IMR-90 (cell line): Measurements from ENCODE around the gene ACTN2. TPM values are rescaled to one million over a fixed set of nuclear protein-coding genes. Genes with fewer than 3 reads are reported as not detected.

Experiments used
- ATAC-seq: fragments of 200-7000 bp; cut with Tn5 transposase; 2 replicates; pipeline ENCODE4 v1.9.1; 2020; ENCODE audit warnings: low read depth, mild to moderate bottlenecking, moderate library complexity
- BruUV-seq: library from RNA; stranded (reverse); fragments of 400-500 nt; replicated peaks from 2 replicates; lab custom pipeline; 2021; lab: Mats Ljungman, UMichigan
- CTCF ChIA-PET: fragments of 300-600 bp; formaldehyde crosslinking; extraction: SDS; loops from one replicate; lab custom pipeline; 2021; ENCODE audit warnings: antibody characterized with exemption; lab: Yijun Ruan, JAX
- POLR2A ChIA-PET: fragments of 300-600 bp; sonication (Branson Sonifier 250); formaldehyde crosslinking; loops from one replicate; lab custom pipeline; 2022; ENCODE audit warnings: antibody characterized with exemption; ENCODE audit not compliant: unreplicated experiment; lab: Charles Lee
- DNase-seq: peaks from one replicate; pipeline ENCODE4 v3.0.0; 2013
- H2AFZ ChIP-seq: replicated peaks from 2 replicates; pipeline ENCODE3; 2013; ENCODE audit warnings: low read length, mild to moderate bottlenecking; ENCODE audit not compliant: poor library complexity
- H2AK5ac ChIP-seq: 2 replicates; pipeline ENCODE4 v1.6.1; 2013; ENCODE audit warnings: low read depth, low read length, inconsistent platforms
- H2AK9ac ChIP-seq: replicated peaks from 2 replicates; pipeline ENCODE3; 2013; ENCODE audit warnings: mild to moderate bottlenecking, low read depth, low read length, moderate library complexity; ENCODE audit not compliant: poor library complexity
- H2BK120ac ChIP-seq: 2 replicates; pipeline ENCODE4 v1.6.1; 2013; ENCODE audit warnings: low read depth, low read length, inconsistent platforms
- H2BK15ac ChIP-seq: 3 replicates; pipeline ENCODE4 v1.6.1; 2013; ENCODE audit warnings: low read depth, low read length, inconsistent platforms
- H2BK20ac ChIP-seq: 2 replicates; pipeline ENCODE4 v1.6.1; 2013; ENCODE audit warnings: low read depth, mild to moderate bottlenecking, inconsistent platforms, low read length, moderate library complexity
- H2BK5ac ChIP-seq: 2 replicates; pipeline ENCODE4 v1.6.1; 2013; ENCODE audit warnings: mild to moderate bottlenecking, low read depth, low read length, inconsistent platforms; ENCODE audit not compliant: poor library complexity, severe bottlenecking
- H3K14ac ChIP-seq: replicated peaks from 2 replicates; pipeline ENCODE4 v1.6.1; 2013; ENCODE audit warnings: low read depth, low read length, inconsistent platforms
- H3K18ac ChIP-seq: 2 replicates; pipeline ENCODE4 v1.6.1; 2013; ENCODE audit warnings: low read depth, low read length, control low read depth
- H3K23ac ChIP-seq: 2 replicates; pipeline ENCODE4 v1.6.1; 2013; ENCODE audit warnings: low read depth, low read length, inconsistent platforms
- H3K27ac ChIP-seq: 2 replicates; pipeline ENCODE4 v1.5.1; 2013; ENCODE audit warnings: mild to moderate bottlenecking, control low read depth, low read length; ENCODE audit not compliant: insufficient read depth
- H3K27me3 ChIP-seq: 2 replicates; pipeline ENCODE4 v1.6.1; 2013; ENCODE audit warnings: low read length; ENCODE audit not compliant: control insufficient read depth, insufficient read depth
- H3K36me3 ChIP-seq: 2 replicates; pipeline ENCODE4 v1.6.1; 2013; ENCODE audit warnings: low read length, mixed read lengths; ENCODE audit not compliant: control insufficient read depth, insufficient read depth
- H3K4ac ChIP-seq: 2 replicates; pipeline ENCODE4 v1.6.1; 2013; ENCODE audit warnings: low read depth, low read length, inconsistent platforms
- H3K4me1 ChIP-seq: 2 replicates; pipeline ENCODE4 v1.6.1; 2013; ENCODE audit warnings: low read length, mixed read lengths; ENCODE audit not compliant: control insufficient read depth, insufficient read depth
- H3K4me2 ChIP-seq: 2 replicates; pipeline ENCODE4 v1.6.1; 2013; ENCODE audit warnings: low read depth, mild to moderate bottlenecking, control low read depth, low read length, moderate library complexity
- H3K4me3 ChIP-seq: 2 replicates; pipeline ENCODE4 v1.5.1; 2013; ENCODE audit warnings: low read depth, mild to moderate bottlenecking, control low read depth, low read length, moderate library complexity; ENCODE audit not compliant: insufficient read depth
- H3K56ac ChIP-seq: 2 replicates; pipeline ENCODE4 v1.6.1; 2013; ENCODE audit warnings: low read length, inconsistent platforms; ENCODE audit not compliant: insufficient read depth; ENCODE audit errors: extremely low read depth
- H3K79me1 ChIP-seq, 2 experiments: 2 replicates each; pipeline ENCODE4 v1.6.1; 2013; ENCODE audit warnings: low read length in 2 of 2, inconsistent platforms in 1 of 2, low read depth in 1 of 2
- H3K9ac ChIP-seq: 2 replicates; pipeline ENCODE4 v1.6.1; 2013; ENCODE audit warnings: low read depth, low read length, control low read depth
- H3K9me1 ChIP-seq: 2 replicates; pipeline ENCODE4 v1.6.1; 2013; ENCODE audit warnings: low read length, inconsistent platforms; ENCODE audit not compliant: insufficient read depth
- H3K9me3 ChIP-seq: 2 replicates; pipeline ENCODE4 v1.6.1; 2013; ENCODE audit warnings: low read length; ENCODE audit not compliant: control insufficient read depth, insufficient read depth
- H4K20me1 ChIP-seq: 2 replicates; pipeline ENCODE4 v1.6.1; 2013; ENCODE audit warnings: low read length, inconsistent platforms; ENCODE audit not compliant: insufficient read depth
- H4K5ac ChIP-seq: 2 replicates; pipeline ENCODE4 v1.6.1; 2013; ENCODE audit warnings: mild to moderate bottlenecking, low read depth, low read length, control low read depth
- H4K8ac ChIP-seq, 2 experiments: 2 replicates each; pipeline ENCODE4 v1.6.1; 2013; ENCODE audit warnings: low read depth in 2 of 2, low read length in 2 of 2, control low read depth in 1 of 2, inconsistent platforms in 1 of 2
- H4K91ac ChIP-seq: 2 replicates; pipeline ENCODE4 v1.6.1; 2013; ENCODE audit warnings: low read depth, low read length, inconsistent platforms; ENCODE audit not compliant: insufficient read depth
- BHLHE40 ChIP-seq: fragments of 150-350 bp; IDR thresholded peaks from 2 replicates; pipeline ENCODE4 v1.6.1; 2016; ENCODE audit warnings: mild to moderate bottlenecking, low read depth, low read length
- CEBPB ChIP-seq: IDR thresholded peaks from 2 replicates; pipeline ENCODE4 v1.6.1; 2012; ENCODE audit warnings: low read depth, low read length, improper control_type of control experiment
- CHD1 ChIP-seq: IDR thresholded peaks from 2 replicates; pipeline ENCODE4 v1.6.1; 2012; ENCODE audit warnings: low read depth, low read length, improper control_type of control experiment
- CTCF ChIP-seq: conservative IDR thresholded peaks from 2 replicates; pipeline ENCODE4 v1.5.1; 2012; ENCODE audit warnings: mild to moderate bottlenecking, low read depth, low read length, improper control_type of control experiment
- ELK1 ChIP-seq: fragments of 150-350 bp; IDR thresholded peaks from 2 replicates; pipeline ENCODE4 v1.6.1; 2016; ENCODE audit warnings: low read depth, mild to moderate bottlenecking, low read length, moderate library complexity, borderline replicate concordance
- FOS ChIP-seq: fragments of 150-350 bp; IDR thresholded peaks from 2 replicates; pipeline ENCODE4 v1.6.1; 2016; ENCODE audit warnings: low read depth, low read length
- MAFK ChIP-seq: IDR thresholded peaks from 2 replicates; pipeline ENCODE4 v1.6.1; 2012; ENCODE audit warnings: low read depth, low read length, improper control_type of control experiment
- MAZ ChIP-seq: IDR thresholded peaks from 2 replicates; pipeline ENCODE4 v1.6.1; 2012; ENCODE audit warnings: low read depth, mild to moderate bottlenecking, low read length, improper control_type of control experiment, moderate library complexity, borderline replicate concordance
- MXI1 ChIP-seq: IDR thresholded peaks from 2 replicates; pipeline ENCODE4 v1.6.1; 2012; ENCODE audit warnings: low read depth, mild to moderate bottlenecking, low read length, moderate library complexity, borderline replicate concordance
- NFE2L2 ChIP-seq: fragments of 150-350 bp; IDR thresholded peaks from 2 replicates; pipeline ENCODE4 v1.6.1; 2016; ENCODE audit warnings: low read depth, mild to moderate bottlenecking, low read length
- POLR2A ChIP-seq: IDR thresholded peaks from 2 replicates; pipeline ENCODE4 v1.6.1; 2012; ENCODE audit warnings: mild to moderate bottlenecking, low read depth, low read length
- RAD21 ChIP-seq: IDR thresholded peaks from 2 replicates; pipeline ENCODE4 v1.6.1; 2012; ENCODE audit warnings: low read length, improper control_type of control experiment
- RCOR1 ChIP-seq: IDR thresholded peaks from 2 replicates; pipeline ENCODE4 v1.6.1; 2012; ENCODE audit warnings: mild to moderate bottlenecking, low read length, improper control_type of control experiment; ENCODE audit not compliant: insufficient replicate concordance
- RFX5 ChIP-seq: IDR thresholded peaks from 2 replicates; pipeline ENCODE4 v1.8.0; 2012; ENCODE audit warnings: low read depth, mild to moderate bottlenecking, low read length, moderate library complexity
- SMC3 ChIP-seq: fragments of 150-350 bp; IDR thresholded peaks from 2 replicates; pipeline ENCODE4 v1.6.1; 2016; ENCODE audit warnings: low read depth, mild to moderate bottlenecking, antibody characterized with exemption, low read length, moderate library complexity
- USF2 ChIP-seq: fragments of 150-350 bp; IDR thresholded peaks from 2 replicates; pipeline ENCODE4 v1.6.1; 2017; ENCODE audit warnings: mild to moderate bottlenecking, antibody characterized with exemption, low read length, low read depth
- WGBS, 2 experiments: methylation state at CpG; one replicate each; pipeline versions ENCODE4 v1.1.5 to v1.1.7; 2013; ENCODE audit warnings: missing lambda C conversion rate in 2 of 2; ENCODE audit not compliant: insufficient read length in 1 of 2; ENCODE audit errors: extremely low coverage in 2 of 2; 5-methylcytosine and 5-hydroxymethylcytosine counted together
- dilution Hi-C: fragments of 300-500 bp; cut with HindIII; formaldehyde crosslinking; loops from one replicate; pipeline ENCODE4 v1.14.3; 2018; ENCODE audit warnings: low sequenced_read_pairs; ENCODE audit not compliant: unreplicated experiment
- in situ Hi-C: fragments of 300-500 bp; cut with MboI; formaldehyde crosslinking; loops from 3 replicates; pipeline ENCODE4 v1.14.3; 2019; ENCODE audit warnings: low sequenced_read_pairs, inconsistent platforms, mixed read lengths
- intact Hi-C: fragments of 100-400 bp; cut with micrococcal nuclease; formaldehyde crosslinking; loops from 2 replicates; pipeline ENCODE4 v1.10.0; 2022
- polyA plus RNA-seq, 3 experiments: library from polyadenylated mRNA; depleted of rRNA; stranded (reverse); fragments of >200 nt; gene quantifications; 2 replicates each; pipeline ENCODE4 v1.2.3, GENCODE V29; 2012; ENCODE audit warnings: low replicate concordance in 1 of 3
- total RNA-seq: library from RNA; depleted of rRNA; stranded (reverse); fragments of >200 nt; gene quantifications from 2 replicates; pipeline ENCODE4 v1.2.3, GENCODE V29; 2012

ACTN2 gene
- total and polyA plus RNA-seq, 2 of the 4 experiments (the other 2 are of a cell fraction), result under 0.01 TPM; not detected in 1

GRCh38 chr1:236701782-236702181 lies 15.5 kb downstream of the ACTN2 start:
- no peak overlapping the region for H2BK120ac ChIP-seq
- TF ChIP-seq NFE2L2 (no peak), CEBPB (no peak), POLR2A (no peak), MXI1 (no peak), CHD1 (no peak), MAFK (no peak), FOS (no peak), MAZ (no peak), BHLHE40 (no peak), ELK1 (no peak), RCOR1 (no peak), CTCF (no peak), SMC3 (no peak), RFX5 (no peak), USF2 (no peak), RAD21 (no peak)
- H3K79me1 ChIP-seq, result no peaks in the 10 kb centered on the region
- H3K4me3 ChIP-seq, result no peak overlapping the region
- H2BK5ac ChIP-seq, result no peak overlapping the region
- ATAC-seq (no peak), DNase-seq (no peak)
- no peaks in the 10 kb centered on the region for H3K4me1 ChIP-seq
- H4K20me1 ChIP-seq, result no peaks in the 10 kb centered on the region
- no peak overlapping the region for H3K18ac ChIP-seq
- no peaks in the 10 kb centered on the region for H3K36me3 ChIP-seq
- no peak overlapping the region for H4K8ac ChIP-seq
- no peak overlapping the region for H4K5ac ChIP-seq
- WGBS, 2 experiments, result no CpG with 5 or more reads among the region's 3 CpGs
- no peak overlapping the region for H4K91ac ChIP-seq
- no peaks in the 10 kb centered on the region for H3K27me3 ChIP-seq
- no peak overlapping the region for H3K4ac ChIP-seq
- no peak overlapping the region for H2BK15ac ChIP-seq
- no peak overlapping the region for H3K9ac ChIP-seq
- H3K56ac ChIP-seq, result no peak overlapping the region
- no peak overlapping the region for H3K27ac ChIP-seq
- in situ Hi-C loops (no loop called here), intact Hi-C loops (no loop called here), dilution Hi-C loops (no loop called here)
- no peak overlapping the region for H3K4me2 ChIP-seq
- POLR2A ChIA-PET, result no interaction called here
- H2AFZ ChIP-seq, result no peak overlapping the region
- no peaks in the 10 kb centered on the region for H3K9me3 ChIP-seq
- no peak overlapping the region for H2AK9ac ChIP-seq
- no peaks in the 10 kb centered on the region for H3K9me1 ChIP-seq
- CTCF ChIA-PET, result no interaction called here
- no peak overlapping the region for H2BK20ac ChIP-seq
- no peak overlapping the region for H2AK5ac ChIP-seq
- no peak overlapping the region for H3K23ac ChIP-seq
- no TSS peak for BruUV-seq
- H3K14ac ChIP-seq, result no peak overlapping the region
